ENCODE data around the gene ANKS6. TPM values are rescaled to one million over a fixed set of nuclear protein-coding genes. Genes with fewer than 3 reads are reported as not detected.

The ANKS6 gene
- total and polyA plus RNA-seq, 2 of the 8 experiments (the other 6 are each of a cell fraction or from before 2014, with no cell fraction given), result 34.1 to 56.3 TPM

- TF ChIP-seq CTBP2 (IDR thresholded peaks at IDR 0.05; ENCODE audit: borderline replicate concordance, insufficient read depth, insufficient read length, low read length) (peak; percentile 74), SP1 (IDR thresholded peaks at IDR 0.05; ENCODE audit: low read depth, low read length) (0 out of 2 replicates have a peak, but pooled peaks have one; percentile 38), POLR2A (IDR thresholded peaks at IDR 0.05; ENCODE audit: control extremely low read depth in 1 of 2, low read depth in 2 of 2, low read length in 2 of 2) (no peak)
These were observed 5.3 kb downstream of the ANKS6 start (continued) for GRCh38 chr9:98790842-98791607.

Data from H1 (cell line).